Progenitor cell of endocrine pancreas (in vitro differentiated cells): ENCODE data around the gene RASAL2. TPM values are rescaled to one million over a fixed set of nuclear protein-coding genes. Genes with fewer than 3 reads are reported as not detected.

Experiments used
- DNase-seq: peaks from one replicate; pipeline ENCODE4 v3.0.0; 2021; ENCODE audit warnings: low spot score; ENCODE audit not compliant: unreplicated experiment
- H3K27ac Mint-ChIP-seq: 2 replicates; pipeline ENCODE4 v1.8.0; 2021; ENCODE audit warnings: mild to moderate bottlenecking, moderate library complexity, mixed read lengths
- H3K27me3 Mint-ChIP-seq: 2 replicates; pipeline ENCODE4 v1.8.0; 2021; ENCODE audit warnings: mixed read lengths
- H3K36me3 Mint-ChIP-seq: 2 replicates; pipeline ENCODE4 v1.8.0; 2022; ENCODE audit warnings: mixed read lengths; ENCODE audit not compliant: insufficient read depth
- H3K4me1 Mint-ChIP-seq: 2 replicates; pipeline ENCODE4 v1.8.0; 2021; ENCODE audit warnings: low read depth, mixed read lengths
- H3K4me3 Mint-ChIP-seq: 2 replicates; pipeline ENCODE4 v1.8.0; 2021; ENCODE audit warnings: low read depth, mild to moderate bottlenecking, moderate library complexity, mixed read lengths
- H3K9me3 Mint-ChIP-seq: 2 replicates; pipeline ENCODE4 v1.8.0; 2021; ENCODE audit warnings: low read depth, mixed read lengths
- total RNA-seq: library from RNA; stranded (reverse); gene quantifications from 2 replicates; pipeline ENCODE4 v1.2.1, GENCODE V29; 2021
- TF ChIP-seq, protein P1 (sequence below): fragments of 200-600 bp; sonication (generic); IDR thresholded peaks from one replicate; pipeline ENCODE4 v1.5.0; 2021; ENCODE audit warnings: antibody characterized with exemption, mild to moderate bottlenecking; ENCODE audit not compliant: unreplicated experiment

Gene RASAL2
- total RNA-seq, 1 donor from 2014 or later, result 28.5 TPM

DNA sequence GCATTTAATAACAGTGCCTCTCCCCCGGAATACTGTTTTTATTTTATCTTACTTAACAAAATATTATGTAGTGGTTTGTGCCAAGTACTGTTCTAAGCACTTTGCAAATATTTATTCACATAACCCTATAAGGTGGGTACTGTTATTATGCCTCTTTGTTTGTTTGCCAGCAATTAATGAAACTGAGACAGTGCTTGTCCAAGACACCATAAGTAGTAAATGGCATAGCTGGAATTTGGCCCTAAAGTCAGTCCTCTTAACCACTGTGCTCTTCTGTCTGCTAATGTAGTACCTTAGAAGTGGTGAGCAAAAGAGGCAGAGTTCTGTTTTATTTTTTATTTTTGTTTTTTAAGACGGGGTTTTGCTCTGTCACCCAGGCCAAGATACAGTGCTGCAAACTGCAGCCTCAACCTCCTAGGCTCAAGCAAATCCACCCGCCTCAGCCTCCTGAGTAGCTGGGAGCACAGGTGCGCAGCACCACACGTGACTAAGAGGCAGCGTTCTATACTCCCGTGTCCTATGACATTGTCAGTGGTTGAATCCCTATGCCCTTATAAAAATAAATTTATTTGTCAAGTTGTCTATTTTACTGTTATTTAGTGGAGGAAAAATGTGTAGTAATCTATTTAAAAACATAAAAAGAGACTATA, 237.1 kb downstream of the RASAL2 start:
- H3K4me1 Mint-ChIP-seq, result peaks cover 3% of the 10 kb centered on the region
- no peak overlapping the region for H3K4me3 Mint-ChIP-seq
- H3K27me3 Mint-ChIP-seq, result no peaks in the 10 kb centered on the region
- H3K9me3 Mint-ChIP-seq, result no peaks in the 10 kb centered on the region
- H3K36me3 Mint-ChIP-seq, result no peaks in the 10 kb centered on the region
- no peak for DNase-seq
- TF ChIP-seq, protein P1, sequence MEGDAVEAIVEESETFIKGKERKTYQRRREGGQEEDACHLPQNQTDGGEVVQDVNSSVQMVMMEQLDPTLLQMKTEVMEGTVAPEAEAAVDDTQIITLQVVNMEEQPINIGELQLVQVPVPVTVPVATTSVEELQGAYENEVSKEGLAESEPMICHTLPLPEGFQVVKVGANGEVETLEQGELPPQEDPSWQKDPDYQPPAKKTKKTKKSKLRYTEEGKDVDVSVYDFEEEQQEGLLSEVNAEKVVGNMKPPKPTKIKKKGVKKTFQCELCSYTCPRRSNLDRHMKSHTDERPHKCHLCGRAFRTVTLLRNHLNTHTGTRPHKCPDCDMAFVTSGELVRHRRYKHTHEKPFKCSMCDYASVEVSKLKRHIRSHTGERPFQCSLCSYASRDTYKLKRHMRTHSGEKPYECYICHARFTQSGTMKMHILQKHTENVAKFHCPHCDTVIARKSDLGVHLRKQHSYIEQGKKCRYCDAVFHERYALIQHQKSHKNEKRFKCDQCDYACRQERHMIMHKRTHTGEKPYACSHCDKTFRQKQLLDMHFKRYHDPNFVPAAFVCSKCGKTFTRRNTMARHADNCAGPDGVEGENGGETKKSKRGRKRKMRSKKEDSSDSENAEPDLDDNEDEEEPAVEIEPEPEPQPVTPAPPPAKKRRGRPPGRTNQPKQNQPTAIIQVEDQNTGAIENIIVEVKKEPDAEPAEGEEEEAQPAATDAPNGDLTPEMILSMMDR, result no peak
- no peak overlapping the region for H3K27ac Mint-ChIP-seq

DNA sequence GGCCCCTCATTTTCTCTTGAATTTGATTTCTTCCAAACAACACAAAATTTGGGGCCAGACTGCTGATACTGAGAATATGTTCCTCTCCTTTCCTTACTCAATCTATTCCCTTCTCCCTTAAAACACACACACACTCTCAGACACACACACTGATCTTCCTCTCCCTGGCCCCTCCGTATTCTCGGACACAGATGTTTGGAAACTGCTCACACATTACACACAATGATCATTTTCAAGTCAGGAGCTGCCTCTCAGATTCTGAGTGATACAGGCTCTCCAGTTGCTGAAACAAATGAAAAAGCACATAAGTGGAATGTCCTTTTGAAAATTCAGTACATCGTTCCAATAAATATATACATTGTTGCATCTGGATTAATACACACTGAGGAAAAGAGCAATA, 241.5 kb downstream of the RASAL2 start:
- peak overlapping the region; percentile 38 for H3K27ac Mint-ChIP-seq

DNA sequence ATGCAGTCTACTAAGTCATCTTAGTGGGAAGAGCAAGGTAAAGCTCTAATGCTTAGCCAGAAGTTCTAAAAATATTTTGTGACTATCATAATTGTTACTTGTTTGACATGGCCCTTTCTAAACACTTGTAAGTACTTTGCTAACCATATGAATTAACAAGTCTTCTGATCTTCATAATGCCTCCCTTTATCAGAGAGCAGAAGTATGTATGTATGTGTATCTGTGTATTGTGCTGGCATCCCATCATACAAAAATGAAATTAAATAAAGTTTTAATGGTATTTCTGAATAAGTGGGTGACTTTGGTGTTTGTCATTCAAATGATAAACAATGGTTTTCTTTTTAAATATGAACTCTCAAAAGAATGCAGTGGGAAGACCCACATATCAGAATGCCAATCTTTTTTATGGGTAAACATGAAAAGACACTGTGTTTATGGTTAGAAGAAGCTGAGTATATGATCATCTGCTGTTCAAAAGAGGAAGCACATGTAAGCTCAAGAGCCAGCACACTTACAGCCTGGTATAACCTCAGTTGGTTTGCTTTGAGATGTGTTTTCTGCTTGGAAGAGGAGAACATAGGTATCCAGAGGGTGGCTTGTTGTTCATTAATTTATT, 243.3 kb downstream of the RASAL2 start:
- Mint-ChIP-seq H3K36me3 (no peaks in the 10 kb centered on the region), H3K4me3 (no peak overlapping the region), H3K27me3 (no peaks in the 10 kb centered on the region), H3K27ac (no peak overlapping the region), H3K9me3 (no peaks in the 10 kb centered on the region), H3K4me1 (peaks cover 13% of the 10 kb centered on the region)
- TF ChIP-seq, protein P1, result no peak
- no peak for DNase-seq

More for the DNA sequence above, 241.5 kb downstream of the RASAL2 start:
- Mint-ChIP-seq H3K9me3 (no peaks in the 10 kb centered on the region), H3K4me1 (peaks cover 5% of the 10 kb centered on the region), H3K27me3 (no peaks in the 10 kb centered on the region), H3K36me3 (no peaks in the 10 kb centered on the region), H3K4me3 (no peak overlapping the region)
- no peak for DNase-seq
- TF ChIP-seq, protein P1, result no peak

DNA sequence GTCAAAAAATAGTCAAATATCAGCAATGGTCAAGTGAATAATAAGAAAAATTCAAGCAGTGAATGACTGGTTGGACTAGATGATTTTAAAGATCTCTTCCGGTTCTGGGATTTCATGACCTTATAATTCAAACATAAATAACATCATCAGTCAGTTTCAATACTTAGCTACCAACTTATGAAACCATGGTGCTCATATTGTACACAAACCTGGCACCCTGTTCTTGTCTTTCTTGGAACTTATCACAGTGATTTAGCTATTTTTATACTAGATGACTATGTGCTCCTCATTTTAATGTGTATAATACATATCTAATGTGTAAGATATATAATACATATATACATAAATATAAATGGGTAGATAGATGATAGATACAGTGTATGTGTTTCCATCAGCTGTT, 245.9 kb downstream of the RASAL2 start:
- no peak for DNase-seq
- no peaks in the 10 kb centered on the region for H3K27me3 Mint-ChIP-seq
- H3K9me3 Mint-ChIP-seq, result no peaks in the 10 kb centered on the region
- H3K27ac Mint-ChIP-seq, result no peak overlapping the region
- no peaks in the 10 kb centered on the region for H3K36me3 Mint-ChIP-seq
- no peak overlapping the region for H3K4me3 Mint-ChIP-seq
- H3K4me1 Mint-ChIP-seq, result peaks cover 29% of the 10 kb centered on the region
- TF ChIP-seq, protein P1, result no peak

DNA sequence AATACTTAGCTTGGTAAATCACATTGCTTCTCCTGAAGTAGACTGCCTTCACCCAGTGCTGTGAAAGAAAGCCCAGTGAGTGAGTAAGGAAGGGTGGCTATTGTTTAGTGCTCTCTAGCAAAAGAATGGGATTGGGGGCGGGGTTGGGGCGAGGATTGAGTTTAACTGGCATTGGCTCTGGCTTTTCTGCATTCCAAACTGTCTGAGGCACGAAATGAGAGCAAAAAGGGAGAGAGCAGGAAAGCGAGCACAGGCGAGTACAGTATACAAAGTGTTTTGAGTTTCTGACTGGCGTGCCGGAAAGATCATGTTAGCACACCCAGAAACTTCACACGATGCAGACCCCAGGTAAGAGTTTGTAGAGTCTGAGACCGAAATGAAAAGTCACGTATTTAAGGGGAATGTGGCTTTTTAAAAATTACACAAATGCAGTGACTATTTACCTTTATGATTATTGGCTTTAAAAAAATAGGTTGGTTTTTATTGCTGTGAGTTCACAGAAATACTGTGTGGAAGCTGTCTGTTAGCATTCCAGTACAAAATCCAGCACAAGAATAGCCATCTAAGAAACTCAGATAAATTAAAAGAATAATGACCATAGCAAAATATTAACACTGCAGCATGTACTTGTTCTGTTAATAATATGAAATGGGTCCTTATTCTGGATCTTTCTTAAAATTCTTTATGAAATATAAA, 247.5 kb downstream of the RASAL2 start:
- Mint-ChIP-seq H3K9me3 (no peaks in the 10 kb centered on the region), H3K27ac (peak overlapping the region; percentile 97), H3K4me3 (peak overlapping the region; percentile 73), H3K4me1 (peaks cover 37% of the 10 kb centered on the region), H3K36me3 (no peaks in the 10 kb centered on the region), H3K27me3 (no peaks in the 10 kb centered on the region)
- DNase-seq, result peak; percentile 46
- TF ChIP-seq, protein P1, result no peak
